Activated CD8-positive, alpha-beta memory T cell treated with anti-CD3 and anti-CD28 coated beads for 48 hours (primary cell): ENCODE measurements around the gene SPATC1L.

Experiments
- DNase-seq, 3 experiments: peaks; one replicate each; pipeline ENCODE4 v3.0.0-alpha.2; 2020; ENCODE audit warnings: low read depth in 2 of 3, low spot score in 2 of 3

Gene SPATC1L

GRCh38 chr21:46165098-46165497 lies 19.2 kb downstream of the SPATC1L start:
- DNase-seq: no peak

GRCh38 chr21:46163380-46163779 lies 20.9 kb downstream of the SPATC1L start:
- no peak for DNase-seq

GRCh38 chr21:46161633-46162592 lies 22.3 kb downstream of the SPATC1L start:
- DNase-seq: no peak

- no peak for DNase-seq
Measured at GRCh38 chr21:46160907-46161632, 23.2 kb downstream of the SPATC1L start.

GRCh38 chr21:46160657-46160906 lies 23.7 kb downstream of the SPATC1L start:
- DNase-seq: no peak

- no peak for DNase-seq
Measured at GRCh38 chr21:46159841-46160656, 24.2 kb downstream of the SPATC1L start.

GRCh38 chr21:46159390-46159789 lies 24.9 kb downstream of the SPATC1L start:
- DNase-seq: no peak

GRCh38 chr21:46158666-46159300 lies 25.5 kb downstream of the SPATC1L start:
- DNase-seq: no peak

GRCh38 chr21:46157987-46158451 lies 26.2 kb downstream of the SPATC1L start:
- DNase-seq: no peak

GRCh38 chr21:46157396-46157986 lies 26.8 kb downstream of the SPATC1L start:
- DNase-seq: no peak

- no peak for DNase-seq
Measured at GRCh38 chr21:46156678-46157077, 27.6 kb downstream of the SPATC1L start.

- DNase-seq: no peak
Measured at GRCh38 chr21:46156378-46156645, 27.9 kb downstream of the SPATC1L start.

GRCh38 chr21:46155514-46156377 lies 28.5 kb downstream of the SPATC1L start, which contains the start of gene FTCD:
Gene FTCD, minus strand, starts transcription at chr21:46155579. Its CDS starts 56 bp downstream, at chr21:46155523.
- no peak for DNase-seq

- DNase-seq: no peak
Measured at GRCh38 chr21:46154955-46155513, 29.2 kb downstream of the SPATC1L start.

GRCh38 chr21:46154155-46154954 lies 29.9 kb downstream of the SPATC1L start:
- DNase-seq: no peak

- DNase-seq: peak in 1 of 3 experiments; percentile 48
Measured at GRCh38 chr21:46153247-46154154, 30.8 kb downstream of the SPATC1L start.

GRCh38 chr21:46152927-46153246 lies 31.4 kb downstream of the SPATC1L start:
- no peak for DNase-seq
